H1 (cell line): Measurements from ENCODE around the gene MFAP1. TPM values are rescaled to one million over a fixed set of nuclear protein-coding genes. Genes with fewer than 3 reads are reported as not detected.

Experiments
- CTCF ChIA-PET: fragments of 300-600 bp; sonication (Branson Sonifier 250); formaldehyde crosslinking; loops from one replicate; lab custom pipeline; 2021; ENCODE audit not compliant: partially characterized antibody; lab: Charles Lee
- POLR2A ChIA-PET: fragments of 300-600 bp; sonication (Branson Sonifier 250); formaldehyde crosslinking; loops from one replicate; lab custom pipeline; 2021; ENCODE audit warnings: inconsistent platforms; ENCODE audit not compliant: partially characterized antibody; lab: Charles Lee
- DNase-seq, 2 experiments: peaks; one replicate each; pipeline versions ENCODE4 v3.0.0 to v3.0.0-alpha.2; 2010 to 2022; ENCODE audit warnings: low spot score in 2 of 2, low read depth in 1 of 2, mixed read lengths in 1 of 2
- FAIRE-seq: peaks from 2 replicates; lab custom pipeline; 2011; peaks lifted over from hg19 to GRCh38; lab: Jason Lieb, UNC
- H2AFZ ChIP-seq: 2 replicates; pipeline ENCODE4 v1.8.1; 2012; ENCODE audit warnings: low read length, inconsistent platforms
- H2AK5ac ChIP-seq: 2 replicates; pipeline ENCODE4 v1.6.1; 2013; ENCODE audit warnings: low read depth, low read length
- H2BK120ac ChIP-seq: replicated peaks from 2 replicates; pipeline ENCODE3; 2013; ENCODE audit warnings: low read depth, low read length, inconsistent platforms
- H2BK12ac ChIP-seq: 2 replicates; pipeline ENCODE4 v1.6.1; 2013; ENCODE audit warnings: low read depth, low read length
- H2BK15ac ChIP-seq: 2 replicates; pipeline ENCODE4 v1.6.1; 2013; ENCODE audit warnings: low read length
- H2BK20ac ChIP-seq: 2 replicates; pipeline ENCODE4 v1.6.1; 2013; ENCODE audit warnings: low read length
- H2BK5ac ChIP-seq: 2 replicates; pipeline ENCODE4 v1.6.1; 2013; ENCODE audit warnings: low read depth, low read length
- H3K14ac ChIP-seq: 2 replicates; pipeline ENCODE4 v1.6.1; 2013; ENCODE audit warnings: inconsistent platforms; ENCODE audit not compliant: insufficient read length
- H3K18ac ChIP-seq: 2 replicates; pipeline ENCODE4 v1.6.1; 2013; ENCODE audit warnings: low read length; ENCODE audit errors: extremely low read depth
- H3K23ac ChIP-seq: 2 replicates; pipeline ENCODE4 v1.6.1; 2013; ENCODE audit warnings: inconsistent platforms; ENCODE audit not compliant: insufficient read length
- H3K23me2 ChIP-seq: 2 replicates; pipeline ENCODE4 v1.6.1; 2013; ENCODE audit warnings: low read depth, low read length
- H3K27ac ChIP-seq: 2 replicates; pipeline ENCODE4 v1.6.1; 2011; ENCODE audit warnings: low read depth, low read length, inconsistent platforms
- H3K27me3 ChIP-seq, 4 experiments: replicated peaks in 1 of 4; 1 replicate in 1 of 4; 2 replicates in 3 of 4; pipeline versions ENCODE4 v1.6.1 to v1.8.1; 2011 to 2013; ENCODE audit warnings: low read length in 3 of 4, mild to moderate bottlenecking in 3 of 4, inconsistent platforms in 2 of 4, mixed read lengths in 2 of 4, moderate library complexity in 1 of 4; ENCODE audit not compliant: control insufficient read depth in 3 of 4, insufficient read depth in 3 of 4; ENCODE audit errors: extremely low read depth in 1 of 4
- H3K36me3 ChIP-seq, 4 experiments: 2 replicates each; pipeline versions ENCODE4 v1.6.1 to v1.8.1; 2011 to 2013; ENCODE audit warnings: mild to moderate bottlenecking in 4 of 4, low read length in 3 of 4, moderate library complexity in 2 of 4, control low read depth in 1 of 4, inconsistent platforms in 1 of 4; ENCODE audit not compliant: insufficient read depth in 4 of 4, control insufficient read depth in 2 of 4
- H3K4ac ChIP-seq: replicated peaks from 2 replicates; pipeline ENCODE3; 2013; ENCODE audit warnings: low read length, low read depth, mixed read lengths, inconsistent platforms; ENCODE audit not compliant: insufficient read length
- H3K4me1 ChIP-seq, 4 experiments: replicated peaks in 1 of 4; 1 replicate in 1 of 4; 2 replicates in 3 of 4; pipeline versions ENCODE4 v1.6.1 to v1.8.1; 2011 to 2013; ENCODE audit warnings: low read length in 3 of 4, inconsistent platforms in 2 of 4, mixed read lengths in 1 of 4; ENCODE audit not compliant: insufficient read depth in 4 of 4, control insufficient read depth in 3 of 4
- H3K4me2 ChIP-seq, 2 experiments: 2 replicates each; pipeline versions ENCODE4 v1.6.1 to v1.8.1; 2011 to 2013; ENCODE audit warnings: low read depth in 2 of 2, low read length in 2 of 2, control low read depth in 1 of 2, inconsistent platforms in 1 of 2, mild to moderate bottlenecking in 1 of 2; ENCODE audit not compliant: insufficient read depth in 1 of 2
- H3K4me3 ChIP-seq, 4 experiments: fragments of 200-600, 300-600 bp in 1 of 4; sonication (generic), shearing (Covaris generic), sonication (Bioruptor Twin) in 1 of 4; 2 replicates each; pipeline versions ENCODE4 v1.5.1 to v1.8.1; 2011 to 2016; ENCODE audit warnings: low read length in 4 of 4, low read depth in 3 of 4, control low read depth in 2 of 4, inconsistent platforms in 2 of 4, mild to moderate bottlenecking in 2 of 4, mixed read lengths in 1 of 4, moderate library complexity in 1 of 4; ENCODE audit not compliant: insufficient read depth in 2 of 4; ENCODE audit errors: extremely low read depth in 1 of 4
- H3K56ac ChIP-seq: replicated peaks from 2 replicates; pipeline ENCODE3; 2013; ENCODE audit warnings: low read depth, mild to moderate bottlenecking, mixed read lengths, low read length, inconsistent platforms; ENCODE audit not compliant: insufficient read length
- H3K79me1 ChIP-seq: 2 replicates; pipeline ENCODE4 v1.6.1; 2013; ENCODE audit warnings: low read depth, low read length, control low read depth
- H3K79me2 ChIP-seq, 2 experiments: 2 replicates each; pipeline versions ENCODE4 v1.6.1 to v1.8.1; 2012 to 2013; ENCODE audit warnings: low read length in 2 of 2, mild to moderate bottlenecking in 2 of 2, inconsistent platforms in 1 of 2; ENCODE audit not compliant: insufficient read depth in 2 of 2, control insufficient read depth in 1 of 2
- H3K9ac ChIP-seq, 4 experiments: replicated peaks in 1 of 4; 1 replicate in 1 of 4; 2 replicates in 3 of 4; pipeline versions ENCODE4 v1.6.1 to v1.8.1; 2011 to 2013; ENCODE audit warnings: low read depth in 3 of 4, low read length in 3 of 4, control low read depth in 2 of 4, mild to moderate bottlenecking in 2 of 4, moderate library complexity in 2 of 4, inconsistent platforms in 1 of 4; ENCODE audit errors: extremely low read depth in 1 of 4
- H3K9me3 ChIP-seq, 2 experiments: 2 replicates each; pipeline versions ENCODE4 v1.6.1 to v1.8.1; 2012 to 2013; ENCODE audit warnings: mild to moderate bottlenecking in 2 of 2, moderate library complexity in 2 of 2, control low read depth in 1 of 2, inconsistent platforms in 1 of 2, low read depth in 1 of 2, low read length in 1 of 2, mixed read lengths in 1 of 2; ENCODE audit not compliant: insufficient read depth in 2 of 2
- H4K20me1 ChIP-seq, 2 experiments: replicated peaks in 1 of 2; 2 replicates each; pipeline versions ENCODE3 to v1.8.1; 2011 to 2013; ENCODE audit warnings: inconsistent platforms in 2 of 2, low read length in 2 of 2, mild to moderate bottlenecking in 1 of 2; ENCODE audit not compliant: insufficient read depth in 2 of 2, control insufficient read depth in 1 of 2
- H4K5ac ChIP-seq: 2 replicates; pipeline ENCODE4 v1.6.1; 2013; ENCODE audit warnings: low read length, low read depth, mixed read lengths, inconsistent platforms; ENCODE audit not compliant: insufficient read length
- H4K8ac ChIP-seq: 2 replicates; pipeline ENCODE4 v1.8.0; 2013; ENCODE audit warnings: mild to moderate bottlenecking, moderate library complexity, low read length, inconsistent platforms; ENCODE audit not compliant: insufficient read depth; ENCODE audit errors: extremely low read depth
- H4K91ac ChIP-seq: replicated peaks from 2 replicates; pipeline ENCODE3; 2013; ENCODE audit warnings: low read length, mixed read lengths, inconsistent platforms; ENCODE audit not compliant: insufficient read length
- KDM5A ChIP-seq: fragments of 200-600 bp; IDR thresholded peaks from 2 replicates; pipeline ENCODE4 v1.7.1; 2012; ENCODE audit warnings: mild to moderate bottlenecking, low read length, inconsistent platforms, mixed read lengths
- NRF1 ChIP-seq: IDR thresholded peaks from 2 replicates; pipeline ENCODE4 v1.6.1; 2011; ENCODE audit warnings: mild to moderate bottlenecking, low read depth, low read length, improper control_type of control experiment
- WGBS, 2 experiments: shearing (Covaris generic) in 1 of 2; methylation state at CpG; one replicate each; pipeline versions ENCODE4 v1.1.6 to v1.1.7; 2013 to 2015; ENCODE audit warnings: low lambda C conversion rate in 2 of 2, mixed read lengths in 2 of 2, inconsistent platforms in 1 of 2, low coverage in 1 of 2, missing lambda C conversion rate in 1 of 2; ENCODE audit not compliant: insufficient replicate concordance in 2 of 2, insufficient coverage in 1 of 2, insufficient read length in 1 of 2; ENCODE audit errors: extremely low coverage in 1 of 2, missing lambda C conversion rate in 1 of 2; 5-methylcytosine and 5-hydroxymethylcytosine counted together
- polyA plus RNA-seq, 7 experiments: library from polyadenylated mRNA; depleted of rRNA in 3 of 7; stranded (reverse) in 5 of 7; unstranded in 2 of 7; fragments of >200 nt in 5 of 7; fragments of 200-250 nt in 2 of 7; gene quantifications; 1 replicate in 5 of 7; 2 replicates in 1 of 7; 4 replicates in 1 of 7; pipeline versions ENCODE4 v1.2.1 to v1.2.3, GENCODE V29; 2011 to 2013; ENCODE audit warnings: missing spikeins in 2 of 7, mixed read lengths in 2 of 7
- total RNA-seq: library from RNA; stranded (reverse); fragmentation: NEBNext Ultra II Directional; extraction: Animal tissue kit (Norgen Biotek cat#: 25700); gene quantifications from 2 replicates; pipeline ENCODE4 v1.2.1, GENCODE V29; 2021

The MFAP1 gene
- total and polyA plus RNA-seq, 2 of the 8 experiments (the other 6 are each of a cell fraction or from before 2014, with no cell fraction given), result 23.6 to 36.7 TPM

- H3K79me1 ChIP-seq, result peaks cover 19% of the 10 kb centered on the region
- no peak overlapping the region for H2BK15ac ChIP-seq
- no peak for DNase-seq
- H4K5ac ChIP-seq, result no peak overlapping the region
- H3K23ac ChIP-seq, result no peak overlapping the region
- H3K9me3 ChIP-seq, result no peaks in the 10 kb centered on the region
- peak overlapping the region; percentile 92 to 98 for H3K4me2 ChIP-seq
- H3K4ac ChIP-seq, result no peak overlapping the region
- peaks cover 0 to 26% of the 10 kb centered on the region in 2 experiments; a peak in 2 of 4 replicates for H3K79me2 ChIP-seq
- no peaks in the 10 kb centered on the region for H3K27me3 ChIP-seq
- no peak overlapping the region for H4K91ac ChIP-seq
- no peak overlapping the region; the same call in 1 of the 2 replicates for H4K8ac ChIP-seq
- H3K14ac ChIP-seq, result no peak overlapping the region
- peak overlapping the region in 2 of 4 experiments; percentile 86 to 97; a peak in 5 of 8 replicates for H3K4me3 ChIP-seq
- peak overlapping the region; percentile 36; the same call in 1 of the 2 replicates for H3K27ac ChIP-seq
- peak overlapping the region in 2 of 4 experiments; percentile 93 to 99; a peak in 3 of 7 replicates for H3K9ac ChIP-seq
- no peak overlapping the region for H3K56ac ChIP-seq
- ChIA-PET CTCF (interaction anchor here (1.2 to 1.3 kb wide), 2 partner anchors 17 to 279 kb away, joined by 3 to 5 read pairs; partner anchors contain the start of gene ELL3), POLR2A (interaction anchor here (0.6 to 4.9 kb wide), 12 partner anchors 9 to 278 kb away, joined by 3 to 39 read pairs (median 5); partner anchors contain the start of genes ELL3, MFAP1 and PDIA3)
- H2AFZ ChIP-seq, result no peak overlapping the region
- peaks cover 8 to 41% (median 21%) of the 10 kb centered on the region in 4 experiments for H3K36me3 ChIP-seq
- FAIRE-seq, result no peak
- no peak overlapping the region for H2BK12ac ChIP-seq
- H4K20me1 ChIP-seq, result peaks cover 4 to 17% of the 10 kb centered on the region in 2 experiments
- no peak overlapping the region for H2AK5ac ChIP-seq
- H2BK5ac ChIP-seq, result no peak overlapping the region
- WGBS, 2 experiments, result 93% methylated on average over 10 of the region's 10 CpGs; no CpG with 5 or more reads in 1 of the 2 experiments
- TF ChIP-seq NRF1, result no peak
- no peak for TF ChIP-seq KDM5A
- H3K18ac ChIP-seq, result no peak overlapping the region
- peaks cover 19 to 27% (median 22%) of the 10 kb centered on the region in 4 experiments; a peak in 6 of 7 replicates for H3K4me1 ChIP-seq
- H2BK120ac ChIP-seq, result no peak overlapping the region
- no peak overlapping the region for H2BK20ac ChIP-seq
- peaks cover 4% of the 10 kb centered on the region for H3K23me2 ChIP-seq
These were observed 30.8 kb downstream of the MFAP1 start for GRCh38 chr15:43793647-43794046.
